Measurements from ENCODE around the gene RNASE7.

Gene RNASE7

GRCh38 chr14:21060614-21061346 is 18.6 kb downstream of the RNASE7 start:
- no peak overlapping the region for H2AFZ ChIP-seq (ENCODE audit: low read length)
- no peak overlapping the region for H3K9ac ChIP-seq (ENCODE audit: low read length)
- no peaks in the 10 kb centered on the region for H3K79me2 ChIP-seq (ENCODE audit: insufficient read depth, low read length)
- H3K36me3 ChIP-seq (ENCODE audit: insufficient read depth, low read length) = no peaks in the 10 kb centered on the region
- no peak overlapping the region for H3K4me2 ChIP-seq (ENCODE audit: low read length)
- H3K9me3 ChIP-seq (ENCODE audit: low read length) = no peaks in the 10 kb centered on the region
- H4K20me1 ChIP-seq (ENCODE audit: insufficient read depth, low read length) = no peaks in the 10 kb centered on the region
- H3K4me3 ChIP-seq (ENCODE audit: low read depth, low read length, poor library complexity, severe bottlenecking) = no peak overlapping the region
- H3F3A ChIP-seq (ENCODE audit: insufficient read depth, low read length) = no peaks in the 10 kb centered on the region
- H3K9me2 ChIP-seq (ENCODE audit: low read depth, low read length) = no peaks in the 10 kb centered on the region
- H3K4me1 ChIP-seq (ENCODE audit: insufficient read depth, low read length, severe bottlenecking) = no peaks in the 10 kb centered on the region
- peaks cover 2% of the 10 kb centered on the region; the same call in 1 of the 2 replicates for H3K27me3 ChIP-seq (ENCODE audit: insufficient read depth, low read length)
- no peak overlapping the region for H3K27ac ChIP-seq (ENCODE audit: low read depth, low read length, poor library complexity, severe bottlenecking)
- TF ChIP-seq CTCF (IDR thresholded peaks at IDR 0.05; ENCODE audit: low read length) = no peak
- no peak for TF ChIP-seq EZH2 (IDR thresholded peaks at IDR 0.05; ENCODE audit: borderline replicate concordance, low read length)

- Histone ChIP-seq H3K9me3 (ENCODE audit: low read length) (no peaks in the 10 kb centered on the region), H3K27me3 (ENCODE audit: insufficient read depth, low read length) (no peaks in the 10 kb centered on the region), H3K79me2 (ENCODE audit: insufficient read depth, low read length) (no peaks in the 10 kb centered on the region), H4K20me1 (ENCODE audit: insufficient read depth, low read length) (no peaks in the 10 kb centered on the region), H3K4me2 (ENCODE audit: low read length) (no peak overlapping the region), H3F3A (ENCODE audit: insufficient read depth, low read length) (no peaks in the 10 kb centered on the region), H3K36me3 (ENCODE audit: insufficient read depth, low read length) (no peaks in the 10 kb centered on the region), H3K4me1 (ENCODE audit: insufficient read depth, low read length, severe bottlenecking) (no peaks in the 10 kb centered on the region), H3K9ac (ENCODE audit: low read length) (no peak overlapping the region), H3K4me3 (ENCODE audit: low read depth, low read length, poor library complexity, severe bottlenecking) (no peak overlapping the region), H3K9me2 (ENCODE audit: low read depth, low read length) (no peaks in the 10 kb centered on the region), H3K27ac (ENCODE audit: low read depth, low read length, poor library complexity, severe bottlenecking) (no peak overlapping the region), H2AFZ (ENCODE audit: low read length) (no peak overlapping the region)
- TF ChIP-seq EZH2 (IDR thresholded peaks at IDR 0.05; ENCODE audit: borderline replicate concordance, low read length) (no peak), CTCF (IDR thresholded peaks at IDR 0.05; ENCODE audit: low read length) (no peak)
Measured at GRCh38 chr14:21061347-21061668, 19.1 kb downstream of the RNASE7 start.

- TF ChIP-seq CTCF (IDR thresholded peaks at IDR 0.05; ENCODE audit: low read length) = no peak
- TF ChIP-seq EZH2 (IDR thresholded peaks at IDR 0.05; ENCODE audit: borderline replicate concordance, low read length) = no peak
- Histone ChIP-seq H3K9me3 (ENCODE audit: low read length) (no peaks in the 10 kb centered on the region), H4K20me1 (ENCODE audit: insufficient read depth, low read length) (no peaks in the 10 kb centered on the region), H3K27ac (ENCODE audit: low read depth, low read length, poor library complexity, severe bottlenecking) (no peak overlapping the region), H3K27me3 (ENCODE audit: insufficient read depth, low read length) (no peaks in the 10 kb centered on the region), H3K4me2 (ENCODE audit: low read length) (no peak overlapping the region), H3K79me2 (ENCODE audit: insufficient read depth, low read length) (no peaks in the 10 kb centered on the region), H3K9me2 (ENCODE audit: low read depth, low read length) (no peaks in the 10 kb centered on the region), H3K9ac (ENCODE audit: low read length) (no peak overlapping the region), H3K4me3 (ENCODE audit: low read depth, low read length, poor library complexity, severe bottlenecking) (no peak overlapping the region), H2AFZ (ENCODE audit: low read length) (no peak overlapping the region), H3K4me1 (ENCODE audit: insufficient read depth, low read length, severe bottlenecking) (no peaks in the 10 kb centered on the region), H3K36me3 (ENCODE audit: insufficient read depth, low read length) (no peaks in the 10 kb centered on the region), H3F3A (ENCODE audit: insufficient read depth, low read length) (no peaks in the 10 kb centered on the region)
Measured at GRCh38 chr14:21063479-21063878, 21.3 kb downstream of the RNASE7 start.
